Measurements from ENCODE around the gene COX7B2.

DNA sequence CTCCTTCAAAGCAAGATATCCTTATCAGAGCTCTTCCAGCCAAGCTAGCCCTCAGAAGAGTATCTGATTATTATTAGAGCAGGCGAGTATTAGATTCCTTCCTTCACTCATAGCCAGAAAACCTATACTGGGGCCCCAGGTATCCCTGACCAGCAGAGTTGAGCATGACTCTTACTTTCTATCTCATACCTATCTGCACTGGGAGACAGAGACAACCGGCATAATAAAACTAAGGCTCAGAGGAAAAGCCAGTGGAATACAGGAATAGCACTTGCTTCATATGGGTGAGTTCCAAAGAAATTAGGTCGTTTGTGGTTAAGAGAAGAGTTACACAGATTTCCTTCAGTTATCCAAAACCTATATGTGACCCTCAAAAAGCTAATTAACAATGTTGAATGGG lies 41.8 kb upstream of the COX7B2 start:
- TF ChIP-seq, protein P1, sequence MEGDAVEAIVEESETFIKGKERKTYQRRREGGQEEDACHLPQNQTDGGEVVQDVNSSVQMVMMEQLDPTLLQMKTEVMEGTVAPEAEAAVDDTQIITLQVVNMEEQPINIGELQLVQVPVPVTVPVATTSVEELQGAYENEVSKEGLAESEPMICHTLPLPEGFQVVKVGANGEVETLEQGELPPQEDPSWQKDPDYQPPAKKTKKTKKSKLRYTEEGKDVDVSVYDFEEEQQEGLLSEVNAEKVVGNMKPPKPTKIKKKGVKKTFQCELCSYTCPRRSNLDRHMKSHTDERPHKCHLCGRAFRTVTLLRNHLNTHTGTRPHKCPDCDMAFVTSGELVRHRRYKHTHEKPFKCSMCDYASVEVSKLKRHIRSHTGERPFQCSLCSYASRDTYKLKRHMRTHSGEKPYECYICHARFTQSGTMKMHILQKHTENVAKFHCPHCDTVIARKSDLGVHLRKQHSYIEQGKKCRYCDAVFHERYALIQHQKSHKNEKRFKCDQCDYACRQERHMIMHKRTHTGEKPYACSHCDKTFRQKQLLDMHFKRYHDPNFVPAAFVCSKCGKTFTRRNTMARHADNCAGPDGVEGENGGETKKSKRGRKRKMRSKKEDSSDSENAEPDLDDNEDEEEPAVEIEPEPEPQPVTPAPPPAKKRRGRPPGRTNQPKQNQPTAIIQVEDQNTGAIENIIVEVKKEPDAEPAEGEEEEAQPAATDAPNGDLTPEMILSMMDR (IDR thresholded peaks at IDR 0.05; ENCODE audit: low read depth, low read length): no peak
- no peak for TF ChIP-seq EZH2phosphoT487 (IDR thresholded peaks at IDR 0.05; ENCODE audit: low read depth)

Measured in OCI-LY3 (cell line).